Fibroblast of skin of right quadriceps (primary cell): ENCODE results near the gene LILRA1.
"Not testable (repeated sequence)": the region's sequence is repeated elsewhere in the genome, so short reads cannot be mapped to it uniquely, and the experiment has no call there.

Experiments used
- DNase-seq: peaks from one replicate; pipeline ENCODE4 v3.0.0-alpha.2; 2013

LILRA1 gene

DNA sequence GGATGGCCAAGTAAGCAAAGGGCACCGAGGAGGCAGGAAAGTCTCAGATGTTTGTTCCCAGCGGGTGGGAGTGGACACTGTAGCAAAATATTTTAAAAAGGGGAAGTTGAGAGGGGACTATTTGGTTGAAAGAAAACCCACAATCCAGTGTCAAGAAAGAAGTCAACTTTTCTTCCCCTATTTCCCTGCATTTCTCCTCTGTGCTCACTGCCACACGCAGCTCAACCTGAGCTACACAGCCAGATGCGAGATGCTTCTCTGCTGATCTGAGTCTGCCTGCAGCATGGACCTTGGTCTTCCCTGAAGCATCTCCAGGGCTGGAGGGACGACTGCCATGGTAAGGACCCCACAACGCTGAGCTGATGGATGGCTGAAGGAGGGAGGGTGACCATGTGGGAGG is at the start of gene LILRA1:
Gene LILRA1 (plus strand): TSS at position 188 of the 400 bp plus-strand sequence. CDS start 613 bp downstream, outside the sequence.
- DNase-seq: not testable (repeated sequence)

DNA sequence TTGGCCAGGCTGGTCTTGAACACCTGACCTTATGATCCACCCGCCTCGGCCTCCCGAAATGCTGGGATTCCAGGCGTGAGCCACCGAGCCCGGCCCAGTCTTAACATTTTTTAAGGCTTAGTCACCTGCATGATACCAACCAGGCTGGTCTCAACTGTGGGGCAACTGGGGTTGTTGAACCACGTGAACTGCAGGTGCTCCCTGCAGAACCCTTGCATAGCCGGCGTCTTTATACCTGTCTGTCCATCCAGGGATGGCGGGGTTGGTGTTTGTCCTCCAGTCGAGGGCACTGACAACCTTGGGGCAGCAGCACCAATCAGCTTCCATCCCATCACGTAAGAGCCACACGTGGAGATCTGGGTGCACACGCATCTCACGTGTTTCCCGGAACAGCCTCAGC is 44.6 kb upstream of the LILRA1 start:
- no peak for DNase-seq

DNA sequence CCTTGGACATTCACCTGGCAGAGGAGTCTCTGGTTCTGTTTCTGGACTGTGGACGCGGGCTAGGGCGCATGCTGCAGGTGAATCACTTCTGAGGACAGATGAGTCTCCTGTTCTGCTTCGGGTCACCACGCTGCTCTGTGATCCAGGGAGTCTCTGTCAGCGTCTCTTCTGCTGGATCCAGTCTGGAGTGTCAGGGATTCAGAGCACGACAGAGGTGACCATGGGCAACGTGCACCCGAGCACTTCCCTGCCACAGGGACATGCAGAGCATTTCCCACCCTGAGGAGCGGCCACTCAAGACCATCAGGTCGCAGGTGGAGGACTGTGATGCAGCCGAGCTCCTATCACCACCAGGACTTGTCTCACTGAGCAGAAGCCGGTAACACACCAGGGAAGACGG is 44.2 kb upstream of the LILRA1 start:
- no peak for DNase-seq

DNA sequence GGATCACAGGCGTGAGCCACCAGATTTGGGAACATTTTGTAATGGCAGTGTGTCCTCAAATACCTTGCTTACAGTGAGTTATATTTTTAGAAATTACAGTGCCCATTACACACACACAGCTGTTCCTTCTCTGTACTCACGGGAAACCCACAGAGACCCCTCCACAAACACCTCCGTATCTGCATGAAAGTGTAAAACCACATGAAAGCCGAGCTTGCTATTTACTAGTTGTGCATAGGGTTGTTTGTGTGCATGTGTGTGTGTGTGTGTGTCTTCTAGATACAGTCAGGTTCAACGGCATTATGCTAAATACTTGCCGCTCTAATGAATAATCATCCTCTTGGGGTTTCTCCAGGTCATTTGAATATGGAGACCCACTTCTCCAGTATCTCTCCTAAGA is 42.1 kb upstream of the LILRA1 start:
- no peak for DNase-seq

DNA sequence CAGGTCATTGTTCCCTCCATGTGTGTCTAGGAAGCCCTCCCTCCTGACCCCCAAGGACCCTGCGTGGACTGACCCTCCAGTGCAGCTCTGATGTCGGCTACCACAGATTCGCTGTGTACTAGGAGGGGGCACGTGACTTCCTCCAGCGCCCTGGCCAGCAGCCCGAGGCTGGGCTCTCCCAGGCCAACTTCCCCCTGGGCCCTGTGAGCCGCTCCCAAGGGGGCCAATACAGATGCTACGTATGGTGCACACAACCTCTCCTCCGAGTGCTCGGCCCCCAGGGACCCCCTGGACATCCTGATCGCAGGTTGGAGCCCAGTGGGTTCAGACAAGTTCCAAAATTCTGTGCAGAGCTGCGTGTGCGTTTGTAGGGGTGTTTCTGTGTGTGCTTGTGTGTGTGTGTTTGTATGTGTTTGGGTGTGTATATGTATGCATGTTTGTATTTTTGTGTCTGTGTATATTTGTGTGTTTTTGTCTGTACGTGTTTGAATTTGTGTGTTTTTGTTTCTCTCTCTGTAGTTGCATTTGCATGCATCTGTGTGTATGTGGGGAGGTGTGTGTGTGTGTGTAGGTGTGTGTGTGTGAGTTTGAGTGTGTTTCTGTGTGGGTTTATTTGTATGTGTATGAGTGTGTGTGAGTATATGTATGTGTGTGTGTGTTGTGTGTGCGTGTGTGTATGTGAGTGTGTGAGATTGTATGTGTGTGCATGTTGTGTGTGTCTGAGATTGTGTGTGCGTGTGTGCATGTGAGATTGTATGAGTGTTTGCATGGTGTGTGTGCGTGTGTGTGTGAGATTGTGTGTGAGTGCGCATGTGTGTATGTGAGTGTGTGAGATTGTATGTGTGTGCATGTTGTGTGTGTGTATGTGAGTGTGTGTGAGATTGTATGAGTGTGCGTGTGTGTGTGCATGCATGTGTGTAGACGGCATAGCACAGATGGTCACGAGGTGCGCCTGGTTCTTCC is 41.2 kb upstream of the LILRA1 start:
- DNase-seq: no peak

GRCh38 chr19:54552913-54553310 is 40.5 kb upstream of the LILRA1 start:
- no peak for DNase-seq

GRCh38 chr19:54554006-54554405 is 39.4 kb upstream of the LILRA1 start:
- no peak for DNase-seq

GRCh38 chr19:54554896-54555295 is 38.5 kb upstream of the LILRA1 start:
- DNase-seq: no peak

DNA sequence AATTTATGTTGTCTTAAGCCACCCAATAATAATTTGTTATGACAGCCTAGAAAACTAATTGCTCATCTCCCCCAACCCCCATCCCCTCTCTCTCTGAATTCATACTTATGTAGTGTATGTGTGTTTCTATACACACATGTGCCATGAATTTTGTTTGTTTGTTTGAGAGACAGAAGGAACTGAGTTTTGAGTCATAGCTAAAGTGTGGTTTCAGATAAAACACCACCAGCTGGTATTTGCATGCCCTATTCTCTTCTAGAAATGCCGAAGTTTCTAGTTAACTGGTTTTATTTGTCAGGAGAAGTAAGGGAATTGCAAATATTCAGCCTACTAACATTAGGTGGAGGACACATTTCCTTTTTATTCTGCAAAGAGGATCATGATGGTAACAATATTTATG is 37.2 kb upstream of the LILRA1 start:
- DNase-seq: no peak

GRCh38 chr19:54558339-54558738 is 35.1 kb upstream of the LILRA1 start:
- no peak for DNase-seq

- DNase-seq: no peak
Observed at GRCh38 chr19:54560881-54561385, 32.5 kb upstream of the LILRA1 start.

DNA sequence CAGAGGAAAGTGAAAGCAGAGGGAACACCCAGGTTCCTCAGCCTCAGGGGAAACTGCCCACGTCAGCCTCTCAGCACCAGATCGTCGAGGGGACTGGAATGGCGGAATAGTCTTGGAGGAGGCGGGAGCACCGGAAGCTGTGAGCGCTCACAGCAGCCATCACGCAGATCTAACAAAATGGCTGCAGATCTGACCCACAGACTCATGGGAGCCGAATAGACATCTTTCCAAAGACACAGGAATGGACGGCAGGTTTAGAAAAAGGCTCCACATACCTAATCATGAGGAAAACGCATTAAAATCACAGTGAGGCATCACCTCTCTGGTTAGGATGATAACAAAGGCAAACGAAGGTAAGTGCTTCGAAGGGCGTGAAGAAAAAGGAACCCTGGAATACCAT is 31.6 kb upstream of the LILRA1 start:
- no peak for DNase-seq

DNA sequence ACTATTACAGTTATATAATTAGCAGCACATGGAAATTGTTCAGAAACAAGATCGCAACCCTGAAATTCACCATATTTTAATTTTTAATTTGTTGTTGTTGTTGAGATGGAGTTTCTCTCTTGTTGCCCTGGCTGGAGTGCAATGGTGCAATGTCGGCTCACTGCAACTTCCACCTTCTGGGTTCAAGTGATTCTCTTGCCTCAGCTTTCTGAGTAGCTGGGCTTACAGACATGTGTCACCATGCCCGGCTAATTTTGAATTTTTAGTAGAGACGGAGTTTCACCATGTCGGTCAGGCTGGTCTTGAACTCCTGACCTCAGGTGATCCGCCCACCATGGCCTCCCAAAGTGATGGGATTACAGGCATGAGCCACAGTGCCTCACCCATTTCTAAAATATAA is 30.2 kb upstream of the LILRA1 start:
- not testable (repeated sequence) for DNase-seq

GRCh38 chr19:54570316-54570715 is 23.1 kb upstream of the LILRA1 start:
- DNase-seq: no peak

GRCh38 chr19:54571715-54572615 is 21.5 kb upstream of the LILRA1 start:
- not testable (repeated sequence) for DNase-seq

- no peak for DNase-seq
Observed at GRCh38 chr19:54572696-54573311, 20.6 kb upstream of the LILRA1 start.

DNA sequence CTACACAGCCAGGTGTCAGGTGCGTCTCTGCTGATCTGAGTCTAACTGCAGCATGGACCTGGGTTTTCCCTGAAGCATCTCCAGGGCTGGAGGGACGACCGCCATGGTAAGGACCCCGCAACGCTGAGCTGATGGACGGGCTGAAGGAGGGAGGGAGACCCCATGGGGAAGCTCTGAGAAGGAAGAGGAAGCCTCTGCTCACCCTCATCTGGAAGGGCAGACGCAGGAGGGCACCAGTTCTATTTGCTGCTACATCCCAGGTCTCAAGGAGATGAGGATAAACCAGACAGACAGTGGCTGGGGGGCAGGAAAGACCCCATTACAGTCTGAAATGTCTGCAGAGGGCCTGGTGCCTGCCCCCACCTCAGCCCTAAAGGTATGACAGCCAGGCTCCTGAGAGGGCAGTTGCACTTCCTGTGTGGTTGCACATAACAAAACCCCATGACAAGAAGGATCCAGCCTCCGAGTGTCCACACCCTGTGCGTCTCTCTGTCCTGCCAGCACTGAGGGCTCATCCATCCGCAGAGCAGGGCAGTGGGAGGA is 20.0 kb upstream of the LILRA1 start, which contains the start of gene LILRA2:
Gene LILRA2 (plus strand): TSS at position 461 of the 543 bp plus-strand sequence. CDS start 89 bp downstream, outside the sequence.
- no peak for DNase-seq

DNA sequence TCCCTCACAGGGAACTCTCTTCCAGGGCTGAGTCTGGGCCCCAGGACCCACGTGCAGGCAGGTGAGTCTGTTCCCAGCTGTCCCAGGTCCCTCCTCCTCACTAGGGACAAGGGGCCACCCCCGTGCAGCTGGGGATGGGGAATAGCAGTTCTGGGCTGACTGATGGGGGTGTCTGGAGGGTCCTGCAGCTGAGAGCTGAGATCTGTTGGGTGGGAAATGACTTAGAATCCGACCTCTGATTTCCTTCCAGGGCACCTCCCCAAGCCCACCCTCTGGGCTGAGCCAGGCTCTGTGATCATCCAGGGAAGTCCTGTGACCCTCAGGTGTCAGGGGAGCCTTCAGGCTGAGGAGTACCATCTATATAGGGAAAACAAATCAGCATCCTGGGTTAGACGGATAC is 19.4 kb upstream of the LILRA1 start:
- DNase-seq: no peak

- DNase-seq: no peak
Observed at GRCh38 chr19:54574527-54575056, 18.8 kb upstream of the LILRA1 start.

- DNase-seq: not testable (repeated sequence)
Observed at GRCh38 chr19:54575205-54575604, 18.2 kb upstream of the LILRA1 start.

GRCh38 chr19:54576411-54576976 is 16.9 kb upstream of the LILRA1 start:
- no peak for DNase-seq

- DNase-seq: no peak
Observed at GRCh38 chr19:54577334-54577733, 16.1 kb upstream of the LILRA1 start.
